Stimulated activated memory B cell treated with anti-CD40 and anti-IgM and Interleukin-4, amounts not matched to agents 10 μg/mL and 1 μg/mL and 100 μg/mL, for 72 hours (primary cell): Measurements from ENCODE around the gene EMC10.
"Not testable (repeated sequence)": the region's sequence is repeated elsewhere in the genome, so short reads cannot be mapped to it uniquely, and the experiment has no call there.

Source experiments
- ATAC-seq: fragments of 150-1000 bp; cut with Tn5 transposase; 2 replicates; pipeline ENCODE4 v1.10.0; 2021
- H3K27ac Mint-ChIP-seq: one replicate; pipeline ENCODE4 v1.8.0; 2022; ENCODE audit warnings: mild to moderate bottlenecking, mixed read lengths
- H3K27me3 Mint-ChIP-seq: one replicate; pipeline ENCODE4 v1.8.0; 2022; ENCODE audit warnings: mixed read lengths
- H3K36me3 Mint-ChIP-seq: one replicate; pipeline ENCODE4 v1.8.0; 2022; ENCODE audit warnings: mixed read lengths
- H3K4me1 Mint-ChIP-seq: one replicate; pipeline ENCODE4 v1.8.0; 2022; ENCODE audit warnings: mixed read lengths
- H3K4me3 Mint-ChIP-seq: one replicate; pipeline ENCODE4 v1.8.0; 2022; ENCODE audit warnings: mild to moderate bottlenecking, moderate library complexity, mixed read lengths
- H3K9me3 Mint-ChIP-seq: one replicate; pipeline ENCODE4 v1.8.0; 2022; ENCODE audit warnings: mixed read lengths

EMC10 gene

DNA sequence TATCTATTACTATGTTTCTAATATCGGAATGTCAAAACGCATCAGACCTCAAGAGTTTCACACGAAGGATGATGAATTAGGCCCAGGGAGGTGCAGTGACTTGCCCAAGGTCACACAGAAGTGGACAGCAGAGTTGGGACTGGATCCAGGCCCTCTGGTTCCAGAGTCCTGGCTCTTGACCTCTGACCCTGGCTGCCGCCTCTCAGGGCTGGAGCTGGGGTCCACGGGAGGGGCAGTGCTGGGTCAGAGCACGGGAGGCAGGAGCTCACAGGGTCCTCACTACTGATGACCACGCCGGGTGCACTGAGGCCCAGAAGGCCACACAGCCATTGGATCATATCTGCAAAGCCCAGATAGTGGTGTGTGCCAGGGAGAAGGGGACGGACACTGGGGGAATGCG, 46.6 kb downstream of the EMC10 start:
- Mint-ChIP-seq H3K4me3 (no peak overlapping the region), H3K4me1 (no peaks in the 10 kb centered on the region), H3K36me3 (no peaks in the 10 kb centered on the region), H3K27me3 (peaks cover 7% of the 10 kb centered on the region), H3K9me3 (no peaks in the 10 kb centered on the region), H3K27ac (no peak overlapping the region)
- no peak for ATAC-seq

GRCh38 chr19:50528052-50528451, 51.7 kb downstream of the EMC10 start:
- not testable (repeated sequence) for H3K27ac Mint-ChIP-seq, H3K4me3 Mint-ChIP-seq, H3K36me3 Mint-ChIP-seq, ATAC-seq, H3K4me1 Mint-ChIP-seq, H3K9me3 Mint-ChIP-seq
- H3K27me3 Mint-ChIP-seq = peaks cover 50% of the 10 kb centered on the region

DNA sequence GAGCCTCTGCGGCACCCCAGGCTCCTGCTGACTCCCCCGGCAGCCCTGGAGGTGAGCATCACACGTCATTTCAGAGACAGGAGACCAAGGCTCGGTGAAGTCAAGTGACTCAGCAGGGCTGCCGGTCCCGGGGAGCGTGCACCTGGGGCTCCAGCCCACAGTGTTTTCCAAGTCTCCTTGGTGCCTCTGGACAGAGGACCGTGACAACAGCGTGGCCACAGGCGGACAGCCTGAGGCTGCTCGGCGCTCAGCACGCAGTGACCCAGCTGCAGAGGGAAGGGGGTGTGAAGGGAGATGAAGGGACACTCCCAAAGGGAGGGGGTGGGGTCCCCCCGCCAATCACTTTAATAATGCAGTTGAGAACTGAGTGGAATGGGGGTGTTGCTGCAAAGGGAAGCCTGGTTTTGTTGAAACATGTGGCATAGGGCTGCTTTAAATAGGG, 54.9 kb downstream of the EMC10 start:
- peaks cover 13% of the 10 kb centered on the region for H3K9me3 Mint-ChIP-seq
- ATAC-seq = no peak
- H3K27ac Mint-ChIP-seq = no peak overlapping the region
- peaks cover 6% of the 10 kb centered on the region for H3K36me3 Mint-ChIP-seq
- H3K27me3 Mint-ChIP-seq = peaks cover 60% of the 10 kb centered on the region
- H3K4me3 Mint-ChIP-seq = no peak overlapping the region
- H3K4me1 Mint-ChIP-seq = no peaks in the 10 kb centered on the region

- Mint-ChIP-seq H3K9me3 (peaks cover 13% of the 10 kb centered on the region), H3K4me3 (no peak overlapping the region), H3K27ac (no peak overlapping the region), H3K4me1 (peaks cover 5% of the 10 kb centered on the region), H3K36me3 (peaks cover 6% of the 10 kb centered on the region), H3K27me3 (peaks cover 67% of the 10 kb centered on the region)
- ATAC-seq = no peak
Observed at GRCh38 chr19:50532952-50533351, 56.6 kb downstream of the EMC10 start.

DNA sequence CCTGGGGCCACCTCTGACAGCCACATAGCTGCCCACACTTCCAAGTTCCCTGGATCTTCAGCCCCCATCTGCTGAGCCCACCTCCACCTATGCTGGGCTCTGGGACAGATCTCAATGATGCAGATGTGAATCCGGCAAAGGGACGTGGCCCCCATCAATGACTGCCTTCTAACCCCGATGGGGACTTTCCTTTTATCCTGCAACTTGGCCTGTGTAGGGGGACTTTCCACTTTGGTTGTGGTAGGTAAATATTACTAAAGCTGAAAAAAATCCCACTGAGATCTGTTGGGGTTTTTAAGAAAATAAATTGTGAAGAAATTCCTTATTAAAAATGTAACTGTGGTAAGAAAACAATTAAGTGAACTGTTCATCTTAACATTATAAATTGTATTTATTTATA, 58.2 kb downstream of the EMC10 start:
- peaks cover 61% of the 10 kb centered on the region for H3K27me3 Mint-ChIP-seq
- peaks cover 13% of the 10 kb centered on the region for H3K9me3 Mint-ChIP-seq
- no peak for ATAC-seq
- peaks cover 6% of the 10 kb centered on the region for H3K4me1 Mint-ChIP-seq
- peaks cover 6% of the 10 kb centered on the region for H3K36me3 Mint-ChIP-seq
- no peak overlapping the region for H3K4me3 Mint-ChIP-seq
- H3K27ac Mint-ChIP-seq = no peak overlapping the region

DNA sequence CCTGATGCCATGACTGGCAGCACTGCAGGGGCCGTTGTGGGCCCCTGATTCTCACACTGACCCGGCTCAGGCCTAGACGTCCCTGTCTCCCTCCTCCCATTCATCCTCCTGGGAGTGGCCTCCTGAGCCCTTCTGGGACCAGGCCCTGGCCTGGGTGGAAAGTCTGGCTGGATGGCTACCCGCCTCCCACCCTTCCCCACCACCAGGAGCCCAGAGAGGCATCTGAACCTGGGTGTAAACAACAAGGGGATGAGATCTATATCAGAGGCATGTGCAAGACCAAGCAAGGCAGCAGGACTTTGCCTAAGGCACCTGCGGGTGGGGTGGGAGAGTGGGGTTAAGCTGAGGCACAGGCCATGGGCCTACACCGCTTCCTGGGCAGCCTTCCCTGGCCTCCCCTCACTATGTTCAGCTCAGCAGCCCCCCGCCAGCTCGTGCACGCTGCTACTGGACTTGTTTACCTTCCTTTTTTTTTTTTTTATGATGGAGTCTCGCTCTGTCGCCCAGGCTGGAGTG, 59.4 kb downstream of the EMC10 start:
- Mint-ChIP-seq H3K4me3 (no peak overlapping the region), H3K27ac (no peak overlapping the region), H3K4me1 (peaks cover 6% of the 10 kb centered on the region), H3K27me3 (peaks cover 51% of the 10 kb centered on the region), H3K9me3 (peaks cover 13% of the 10 kb centered on the region), H3K36me3 (peaks cover 6% of the 10 kb centered on the region)
- ATAC-seq = no peak

- Mint-ChIP-seq H3K9me3 (peaks cover 13% of the 10 kb centered on the region), H3K36me3 (peaks cover 6% of the 10 kb centered on the region), H3K27me3 (peaks cover 44% of the 10 kb centered on the region), H3K4me1 (peaks cover 6% of the 10 kb centered on the region), H3K27ac (no peak overlapping the region), H3K4me3 (no peak overlapping the region)
- ATAC-seq = no peak
Observed at GRCh38 chr19:50536662-50537305, 60.5 kb downstream of the EMC10 start.

DNA sequence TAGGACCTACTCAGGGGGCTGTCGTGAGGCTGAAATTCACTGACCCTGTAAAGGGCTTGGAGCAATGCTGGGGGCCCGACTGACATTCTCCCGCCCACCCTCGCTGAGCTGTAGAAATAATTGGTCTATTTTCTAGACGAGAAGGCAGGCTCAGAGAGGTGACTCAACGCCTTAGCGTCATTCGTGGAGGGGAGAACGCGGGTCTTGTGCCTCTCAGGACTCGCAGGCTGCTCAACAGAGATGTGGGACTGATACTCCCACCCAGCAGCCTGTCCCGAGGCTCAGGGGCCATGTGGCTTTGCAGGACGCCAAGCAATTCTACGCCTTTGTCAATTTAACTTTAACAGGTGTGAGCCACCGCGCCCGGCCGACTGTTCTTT, 61.0 kb downstream of the EMC10 start:
- H3K4me3 Mint-ChIP-seq = no peak overlapping the region
- H3K4me1 Mint-ChIP-seq = peaks cover 6% of the 10 kb centered on the region
- ATAC-seq = no peak
- peaks cover 44% of the 10 kb centered on the region for H3K27me3 Mint-ChIP-seq
- H3K27ac Mint-ChIP-seq = no peak overlapping the region
- H3K36me3 Mint-ChIP-seq = peaks cover 4% of the 10 kb centered on the region
- peaks cover 10% of the 10 kb centered on the region for H3K9me3 Mint-ChIP-seq

- no peak overlapping the region for H3K4me3 Mint-ChIP-seq
- peaks cover 6% of the 10 kb centered on the region for H3K4me1 Mint-ChIP-seq
- H3K27ac Mint-ChIP-seq = no peak overlapping the region
- H3K36me3 Mint-ChIP-seq = no peaks in the 10 kb centered on the region
- ATAC-seq = peak; percentile 55
- H3K27me3 Mint-ChIP-seq = peaks cover 40% of the 10 kb centered on the region
- peaks cover 7% of the 10 kb centered on the region for H3K9me3 Mint-ChIP-seq
Observed at GRCh38 chr19:50537769-50538230, 61.5 kb downstream of the EMC10 start.
